Measurements from ENCODE around the gene C3orf52. TPM values are rescaled to one million over a fixed set of nuclear protein-coding genes. Genes with fewer than 3 reads are reported as not detected.

C3orf52 gene
- total and polyA plus RNA-seq, 10 of the 15 experiments (the other 5 are each of a cell fraction or from before 2014, with no cell fraction given): 0.15 to 1.9 (median 0.73) TPM

DNA sequence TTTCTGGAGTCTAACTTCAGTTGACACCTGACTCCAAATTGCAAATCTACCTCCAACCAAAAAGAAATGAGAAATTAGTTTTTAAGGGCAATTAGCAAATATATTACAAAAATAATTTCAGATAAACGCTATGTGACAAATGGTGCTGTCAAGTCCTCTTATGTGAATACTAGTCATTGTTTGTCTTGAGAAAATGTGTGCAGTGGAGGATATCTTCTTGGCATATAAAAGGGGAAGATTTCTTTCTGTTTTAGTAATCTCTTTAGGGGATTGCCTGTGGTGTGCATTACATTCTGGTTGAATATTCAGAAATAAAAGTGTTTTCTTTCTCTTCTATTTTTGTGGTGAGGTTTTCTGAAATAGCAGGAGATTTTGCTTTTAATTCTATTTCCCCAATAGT is 49.9 kb downstream of the C3orf52 start (continued):
- TF ChIP-seq ZZZ3 (IDR thresholded peaks at IDR 0.05; ENCODE audit: control insufficient read depth, insufficient read length, low read depth): no peak
- TF ChIP-seq, protein P1, sequence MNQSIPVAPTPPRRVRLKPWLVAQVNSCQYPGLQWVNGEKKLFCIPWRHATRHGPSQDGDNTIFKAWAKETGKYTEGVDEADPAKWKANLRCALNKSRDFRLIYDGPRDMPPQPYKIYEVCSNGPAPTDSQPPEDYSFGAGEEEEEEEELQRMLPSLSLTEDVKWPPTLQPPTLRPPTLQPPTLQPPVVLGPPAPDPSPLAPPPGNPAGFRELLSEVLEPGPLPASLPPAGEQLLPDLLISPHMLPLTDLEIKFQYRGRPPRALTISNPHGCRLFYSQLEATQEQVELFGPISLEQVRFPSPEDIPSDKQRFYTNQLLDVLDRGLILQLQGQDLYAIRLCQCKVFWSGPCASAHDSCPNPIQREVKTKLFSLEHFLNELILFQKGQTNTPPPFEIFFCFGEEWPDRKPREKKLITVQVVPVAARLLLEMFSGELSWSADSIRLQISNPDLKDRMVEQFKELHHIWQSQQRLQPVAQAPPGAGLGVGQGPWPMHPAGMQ (IDR thresholded peaks at IDR 0.05; ENCODE audit: borderline replicate concordance): no peak
- TF ChIP-seq KDM1A (IDR thresholded peaks at IDR 0.05; ENCODE audit: borderline replicate concordance): no peak
- TF ChIP-seq RUNX3 (IDR thresholded peaks at IDR 0.05; ENCODE audit: low read length): no peak
- TF ChIP-seq HDAC6 (IDR thresholded peaks at IDR 0.05; ENCODE audit: unreplicated experiment): no peak
- TF ChIP-seq NFIC (IDR thresholded peaks at IDR 0.05; ENCODE audit: low read depth, low read length): no peak
- TF ChIP-seq NFYA (IDR thresholded peaks at IDR 0.05; ENCODE audit: borderline replicate concordance, low read depth, low read length): no peak
- 0 out of 2 replicates have a peak, but pooled peaks have one; percentile 6 for TF ChIP-seq TCF12 (IDR thresholded peaks at IDR 0.05; ENCODE audit: low read depth, low read length)
- no peak for TF ChIP-seq SIX5 (IDR thresholded peaks at IDR 0.05; ENCODE audit: low read depth, low read length, severe bottlenecking)
- no peak for TF ChIP-seq SUPT20H (IDR thresholded peaks at IDR 0.05; ENCODE audit: borderline replicate concordance, control insufficient read depth, low read depth, low read length)
- TF ChIP-seq SPI1 (IDR thresholded peaks at IDR 0.05; ENCODE audit: borderline replicate concordance, insufficient read depth, low read depth, low read length): no peak
- peak; percentile 47; the same call in 1 of the 2 replicates for TF ChIP-seq TCF7 (IDR thresholded peaks at IDR 0.05; ENCODE audit: borderline replicate concordance)
- TF ChIP-seq SMAD5 (IDR thresholded peaks at IDR 0.05; ENCODE audit: low read depth): 0 out of 2 replicates have a peak, but pooled peaks have one; percentile 12
- TF ChIP-seq STAT3 (IDR thresholded peaks at IDR 0.05; ENCODE audit: low read depth, low read length): no peak
- TF ChIP-seq SIN3A (IDR thresholded peaks at IDR 0.05; ENCODE audit: low read depth, low read length): no peak
- TF ChIP-seq, protein P2, sequence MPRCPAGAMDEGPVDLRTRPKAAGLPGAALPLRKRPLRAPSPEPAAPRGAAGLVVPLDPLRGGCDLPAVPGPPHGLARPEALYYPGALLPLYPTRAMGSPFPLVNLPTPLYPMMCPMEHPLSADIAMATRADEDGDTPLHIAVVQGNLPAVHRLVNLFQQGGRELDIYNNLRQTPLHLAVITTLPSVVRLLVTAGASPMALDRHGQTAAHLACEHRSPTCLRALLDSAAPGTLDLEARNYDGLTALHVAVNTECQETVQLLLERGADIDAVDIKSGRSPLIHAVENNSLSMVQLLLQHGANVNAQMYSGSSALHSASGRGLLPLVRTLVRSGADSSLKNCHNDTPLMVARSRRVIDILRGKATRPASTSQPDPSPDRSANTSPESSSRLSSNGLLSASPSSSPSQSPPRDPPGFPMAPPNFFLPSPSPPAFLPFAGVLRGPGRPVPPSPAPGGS (IDR thresholded peaks at IDR 0.05; ENCODE audit: borderline replicate concordance, insufficient read depth, low read depth, low read length, poor library complexity, severe bottlenecking): peak; percentile 91
- TF ChIP-seq, protein P3, sequence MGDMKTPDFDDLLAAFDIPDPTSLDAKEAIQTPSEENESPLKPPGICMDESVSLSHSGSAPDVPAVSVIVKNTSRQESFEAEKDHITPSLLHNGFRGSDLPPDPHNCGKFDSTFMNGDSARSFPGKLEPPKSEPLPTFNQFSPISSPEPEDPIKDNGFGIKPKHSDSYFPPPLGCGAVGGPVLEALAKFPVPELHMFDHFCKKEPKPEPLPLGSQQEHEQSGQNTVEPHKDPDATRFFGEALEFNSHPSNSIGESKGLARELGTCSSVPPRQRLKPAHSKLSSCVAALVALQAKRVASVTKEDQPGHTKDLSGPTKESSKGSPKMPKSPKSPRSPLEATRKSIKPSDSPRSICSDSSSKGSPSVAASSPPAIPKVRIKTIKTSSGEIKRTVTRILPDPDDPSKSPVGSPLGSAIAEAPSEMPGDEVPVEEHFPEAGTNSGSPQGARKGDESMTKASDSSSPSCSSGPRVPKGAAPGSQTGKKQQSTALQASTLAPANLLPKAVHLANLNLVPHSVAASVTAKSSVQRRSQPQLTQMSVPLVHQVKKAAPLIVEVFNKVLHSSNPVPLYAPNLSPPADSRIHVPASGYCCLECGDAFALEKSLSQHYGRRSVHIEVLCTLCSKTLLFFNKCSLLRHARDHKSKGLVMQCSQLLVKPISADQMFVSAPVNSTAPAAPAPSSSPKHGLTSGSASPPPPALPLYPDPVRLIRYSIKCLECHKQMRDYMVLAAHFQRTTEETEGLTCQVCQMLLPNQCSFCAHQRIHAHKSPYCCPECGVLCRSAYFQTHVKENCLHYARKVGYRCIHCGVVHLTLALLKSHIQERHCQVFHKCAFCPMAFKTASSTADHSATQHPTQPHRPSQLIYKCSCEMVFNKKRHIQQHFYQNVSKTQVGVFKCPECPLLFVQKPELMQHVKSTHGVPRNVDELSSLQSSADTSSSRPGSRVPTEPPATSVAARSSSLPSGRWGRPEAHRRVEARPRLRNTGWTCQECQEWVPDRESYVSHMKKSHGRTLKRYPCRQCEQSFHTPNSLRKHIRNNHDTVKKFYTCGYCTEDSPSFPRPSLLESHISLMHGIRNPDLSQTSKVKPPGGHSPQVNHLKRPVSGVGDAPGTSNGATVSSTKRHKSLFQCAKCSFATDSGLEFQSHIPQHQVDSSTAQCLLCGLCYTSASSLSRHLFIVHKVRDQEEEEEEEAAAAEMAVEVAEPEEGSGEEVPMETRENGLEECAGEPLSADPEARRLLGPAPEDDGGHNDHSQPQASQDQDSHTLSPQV (IDR thresholded peaks at IDR 0.05): no peak
- 0 out of 2 replicates have a peak, but pooled peaks have one; percentile 31 for TF ChIP-seq CBFB (IDR thresholded peaks at IDR 0.05; ENCODE audit: low read depth)
- TF ChIP-seq IKZF1 (conservative IDR thresholded peaks at IDR 0.05): peak; percentile 57
- TF ChIP-seq BHLHE40 (IDR thresholded peaks at IDR 0.05; ENCODE audit: borderline replicate concordance in 1 of 2, low read depth in 2 of 2, low read length in 1 of 2): peak in 1 of 2 experiments; percentile 56; a peak in 1 of 4 replicates
- peak; percentile 57 for TF ChIP-seq CREM (IDR thresholded peaks at IDR 0.05; ENCODE audit: low read depth)
- no peak for TF ChIP-seq PML (IDR thresholded peaks at IDR 0.05; ENCODE audit: low read length)
- no peak for TF ChIP-seq YY1 (IDR thresholded peaks at IDR 0.05; ENCODE audit: low read depth, low read length)
